Peyer's patch (tissue), 4 donors: ENCODE results near the gene POLR2M.

Experiments used
- POLR2A ChIP-seq, 2 donors: fragments of 450-650 bp; IDR thresholded peaks; one replicate each; pipeline ENCODE4 v1.5.1; 2017; ENCODE audit warnings: antibody characterized with exemption in 2 of 2, mild to moderate bottlenecking in 2 of 2, moderate library complexity in 2 of 2
- TF ChIP-seq, protein P1 (sequence below), 6 experiments: fragments of 450-650 bp in 4 of 6; fragments of 200-600 bp in 2 of 6; sonication (generic) in 1 of 6; IDR thresholded peaks; one replicate each; pipeline ENCODE4 v1.5.1; 2017 to 2019; ENCODE audit warnings: antibody characterized with exemption in 6 of 6, mild to moderate bottlenecking in 3 of 6, moderate library complexity in 1 of 6

DNA sequence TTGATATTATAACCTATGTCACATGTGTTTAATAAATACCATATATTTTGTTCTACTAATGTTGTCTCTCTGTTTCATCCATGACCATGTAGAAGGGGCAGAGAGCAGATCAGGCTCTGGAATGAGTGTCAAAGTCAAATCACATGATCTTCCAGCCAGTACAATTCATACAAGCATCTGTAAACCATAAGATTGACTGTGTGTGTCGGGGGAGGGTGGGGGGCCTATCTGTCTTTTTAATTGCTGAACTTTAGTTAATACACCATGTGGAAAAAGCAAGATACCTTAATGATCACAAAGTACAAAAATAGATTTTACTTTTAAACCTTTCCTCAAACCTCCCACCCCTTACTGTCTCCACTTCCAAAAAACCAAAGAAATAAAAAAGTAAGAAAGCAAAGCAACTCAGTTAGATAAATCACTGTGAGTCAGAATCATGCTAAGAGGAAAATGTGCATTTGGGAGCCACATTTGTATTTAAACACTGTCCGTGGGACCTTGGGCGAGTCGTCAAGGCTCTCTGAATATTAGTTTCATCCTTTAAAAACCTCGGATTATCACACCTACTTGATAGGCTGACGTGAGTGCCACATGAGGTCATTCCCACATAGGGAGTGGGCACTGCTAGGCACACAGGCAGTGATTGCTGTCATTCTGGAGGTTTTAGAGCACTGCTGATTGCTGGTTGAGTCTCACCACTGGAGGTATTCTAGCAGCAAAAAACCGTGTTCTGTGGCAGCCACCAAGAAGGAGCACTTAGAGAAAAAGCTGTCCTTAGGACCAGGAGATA is 21.0 kb upstream of the POLR2M start:
- TF ChIP-seq, protein P1, sequence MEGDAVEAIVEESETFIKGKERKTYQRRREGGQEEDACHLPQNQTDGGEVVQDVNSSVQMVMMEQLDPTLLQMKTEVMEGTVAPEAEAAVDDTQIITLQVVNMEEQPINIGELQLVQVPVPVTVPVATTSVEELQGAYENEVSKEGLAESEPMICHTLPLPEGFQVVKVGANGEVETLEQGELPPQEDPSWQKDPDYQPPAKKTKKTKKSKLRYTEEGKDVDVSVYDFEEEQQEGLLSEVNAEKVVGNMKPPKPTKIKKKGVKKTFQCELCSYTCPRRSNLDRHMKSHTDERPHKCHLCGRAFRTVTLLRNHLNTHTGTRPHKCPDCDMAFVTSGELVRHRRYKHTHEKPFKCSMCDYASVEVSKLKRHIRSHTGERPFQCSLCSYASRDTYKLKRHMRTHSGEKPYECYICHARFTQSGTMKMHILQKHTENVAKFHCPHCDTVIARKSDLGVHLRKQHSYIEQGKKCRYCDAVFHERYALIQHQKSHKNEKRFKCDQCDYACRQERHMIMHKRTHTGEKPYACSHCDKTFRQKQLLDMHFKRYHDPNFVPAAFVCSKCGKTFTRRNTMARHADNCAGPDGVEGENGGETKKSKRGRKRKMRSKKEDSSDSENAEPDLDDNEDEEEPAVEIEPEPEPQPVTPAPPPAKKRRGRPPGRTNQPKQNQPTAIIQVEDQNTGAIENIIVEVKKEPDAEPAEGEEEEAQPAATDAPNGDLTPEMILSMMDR (IDR thresholded peaks at IDR 0.05), result no peak
- TF ChIP-seq POLR2A (IDR thresholded peaks at IDR 0.05), result no peak
